Measurements from ENCODE around the gene NEMF. TPM values are rescaled to one million over a fixed set of nuclear protein-coding genes. Genes with fewer than 3 reads are reported as not detected.

NEMF gene
- total and polyA plus RNA-seq, 2 donors (not counting 1 experiment from before 2014, with no cell fraction given): 26.7 to 127 TPM

DNA sequence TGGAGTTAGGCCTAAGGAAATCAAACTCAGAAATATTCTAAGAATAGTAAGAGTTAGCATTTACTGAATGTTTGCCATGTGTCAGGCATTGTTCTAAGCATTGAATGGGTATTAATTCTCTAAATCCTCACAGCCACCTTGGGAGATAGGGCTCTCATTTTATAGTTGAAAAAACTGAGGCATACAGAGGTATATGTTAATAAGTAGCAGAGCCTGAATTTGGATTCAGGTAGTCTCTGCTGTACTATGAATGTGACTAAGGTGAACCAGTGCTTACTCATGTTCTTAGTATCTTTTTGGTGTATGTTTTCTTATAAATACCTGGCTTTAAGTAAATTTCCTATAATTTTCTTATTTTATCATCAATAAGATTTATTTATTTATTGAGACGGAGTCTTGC, 48.4 kb upstream of the NEMF start:
- ChIA-PET CTCF (no interaction called here), POLR2A (no interaction called here)

DNA sequence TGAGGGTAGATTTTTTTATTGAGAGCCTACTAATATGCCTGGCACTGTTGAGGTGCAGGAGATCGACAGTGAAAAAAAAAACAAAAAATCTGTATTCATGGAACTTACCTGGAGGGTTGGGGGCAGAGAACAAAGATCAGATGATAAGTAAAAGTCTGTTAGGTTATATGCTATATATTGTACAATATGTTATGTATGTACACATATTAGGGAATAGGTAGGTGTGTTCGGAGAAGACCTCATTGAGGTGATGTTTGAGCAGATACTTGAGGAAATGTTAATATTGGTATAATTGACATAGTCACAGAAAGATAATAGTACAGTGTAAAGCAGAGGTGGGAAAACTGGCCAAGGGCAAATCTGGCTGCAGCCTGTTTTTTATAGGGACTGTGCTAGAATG, 45.9 kb upstream of the NEMF start:
- H3K9me3 Mint-ChIP-seq (ENCODE audit: insufficient read depth): no peaks in the 10 kb centered on the region
- no peak overlapping the region for H2AFZ ChIP-seq (ENCODE audit: insufficient read depth, low read depth, low read length, poor library complexity, severe bottlenecking)
- H3K27me3 Mint-ChIP-seq: no peaks in the 10 kb centered on the region
- H3K4me3 ChIP-seq (ENCODE audit: control extremely low read depth in 1 of 5, extremely low read depth in 1 of 5, insufficient read depth in 1 of 5, low read depth in 2 of 5, low read length in 4 of 5): peak overlapping the region in 1 of 5 experiments; percentile 17
- H3K9ac ChIP-seq (ENCODE audit: low read length): peak overlapping the region; percentile 20
- H3K4me1 ChIP-seq (ENCODE audit: control insufficient read depth in 2 of 2, insufficient read depth in 2 of 2, low read length in 2 of 2): peaks cover 26 to 42% of the 10 kb centered on the region in 2 donors
- ChIA-PET POLR2A (interaction anchor here (0.6 to 1.0 kb wide), 4 partner anchors 30 to 100 kb away, joined by 3 to 9 read pairs (median 5); no protein-coding TSS in a partner anchor), CTCF (interaction anchor here (1.4 kb wide), 1 partner anchor 100 kb away, joined by 3 read pairs; no protein-coding TSS in a partner anchor)
- peaks cover 66% of the 10 kb centered on the region for H3K79me2 ChIP-seq (ENCODE audit: control insufficient read depth, insufficient read depth, low read length)
- WGBS (ENCODE audit: insufficient coverage): 80% methylated on average over 1 of the region's 2 CpGs
- peaks cover 26% of the 10 kb centered on the region for H4K20me1 ChIP-seq (ENCODE audit: control insufficient read depth, insufficient read depth, low read length, poor library complexity, severe bottlenecking)
- H3K27ac Mint-ChIP-seq: peak overlapping the region; percentile 64
- intact Hi-C loops (cut with micrococcal nuclease): loop anchor here (5.0 kb wide), 1 partner anchor 34 kb away; no protein-coding TSS in a partner anchor
- H3K9me3 ChIP-seq (ENCODE audit: control extremely low read depth in 1 of 3, control insufficient read depth in 2 of 3, insufficient read depth in 1 of 3, low read length in 2 of 3): no peaks in the 10 kb centered on the region
- peak overlapping the region in 1 of 2 donors; percentile 70 for H3K27ac ChIP-seq (ENCODE audit: low read length in 2 of 2)
- H3K36me3 ChIP-seq (replicated peaks in 1 of 2; ENCODE audit: control extremely low read depth in 1 of 2, control insufficient read depth in 1 of 2, extremely low read depth in 1 of 2, insufficient read depth in 2 of 2, low read length in 1 of 2): peaks cover 0 to 28% of the 10 kb centered on the region in 2 experiments
- TF ChIP-seq, protein P1, sequence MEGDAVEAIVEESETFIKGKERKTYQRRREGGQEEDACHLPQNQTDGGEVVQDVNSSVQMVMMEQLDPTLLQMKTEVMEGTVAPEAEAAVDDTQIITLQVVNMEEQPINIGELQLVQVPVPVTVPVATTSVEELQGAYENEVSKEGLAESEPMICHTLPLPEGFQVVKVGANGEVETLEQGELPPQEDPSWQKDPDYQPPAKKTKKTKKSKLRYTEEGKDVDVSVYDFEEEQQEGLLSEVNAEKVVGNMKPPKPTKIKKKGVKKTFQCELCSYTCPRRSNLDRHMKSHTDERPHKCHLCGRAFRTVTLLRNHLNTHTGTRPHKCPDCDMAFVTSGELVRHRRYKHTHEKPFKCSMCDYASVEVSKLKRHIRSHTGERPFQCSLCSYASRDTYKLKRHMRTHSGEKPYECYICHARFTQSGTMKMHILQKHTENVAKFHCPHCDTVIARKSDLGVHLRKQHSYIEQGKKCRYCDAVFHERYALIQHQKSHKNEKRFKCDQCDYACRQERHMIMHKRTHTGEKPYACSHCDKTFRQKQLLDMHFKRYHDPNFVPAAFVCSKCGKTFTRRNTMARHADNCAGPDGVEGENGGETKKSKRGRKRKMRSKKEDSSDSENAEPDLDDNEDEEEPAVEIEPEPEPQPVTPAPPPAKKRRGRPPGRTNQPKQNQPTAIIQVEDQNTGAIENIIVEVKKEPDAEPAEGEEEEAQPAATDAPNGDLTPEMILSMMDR (IDR thresholded peaks at IDR 0.05): no peak
- TF ChIP-seq EZH2 (IDR thresholded peaks at IDR 0.05; ENCODE audit: borderline replicate concordance, insufficient read depth, low read depth, low read length, poor library complexity, severe bottlenecking): no peak
- H3K4me2 ChIP-seq (replicated peaks; ENCODE audit: low read depth, low read length, poor library complexity, severe bottlenecking): peak overlapping the region; percentile 79
- no peak for ATAC-seq (ENCODE audit: low read depth)
- peaks cover 52% of the 10 kb centered on the region for H3K4me1 Mint-ChIP-seq
- peak overlapping the region; percentile 59 for H3K4me3 Mint-ChIP-seq
- no peaks in the 10 kb centered on the region for H3K27me3 ChIP-seq (replicated peaks in 1 of 4; ENCODE audit: control extremely low read depth in 1 of 4, control insufficient read depth in 3 of 4, insufficient read depth in 4 of 4, low read length in 3 of 4)
- no peak for DNase-seq

More for the DNA sequence above, 48.4 kb upstream of the NEMF start:
- ATAC-seq (ENCODE audit: low read depth): no peak
- WGBS (ENCODE audit: insufficient coverage): no CpG with 5 or more reads among the region's 1 CpG
- Histone ChIP-seq H3K79me2 (ENCODE audit: control insufficient read depth, insufficient read depth, low read length) (peaks cover 41% of the 10 kb centered on the region), H3K4me2 (replicated peaks; ENCODE audit: low read depth, low read length, poor library complexity, severe bottlenecking) (no peak overlapping the region), H3K4me3 (ENCODE audit: control extremely low read depth in 1 of 5, extremely low read depth in 1 of 5, insufficient read depth in 1 of 5, low read depth in 2 of 5, low read length in 4 of 5) (no peak overlapping the region), H4K20me1 (ENCODE audit: control insufficient read depth, insufficient read depth, low read length, poor library complexity, severe bottlenecking) (peaks cover 3% of the 10 kb centered on the region), H3K27ac (ENCODE audit: low read length in 2 of 2) (peak overlapping the region in 1 of 2 donors; percentile 39), H3K4me1 (ENCODE audit: control insufficient read depth in 2 of 2, insufficient read depth in 2 of 2, low read length in 2 of 2) (peaks cover 24 to 44% of the 10 kb centered on the region in 2 donors), H2AFZ (ENCODE audit: insufficient read depth, low read depth, low read length, poor library complexity, severe bottlenecking) (no peak overlapping the region), H3K27me3 (replicated peaks in 1 of 4; ENCODE audit: control extremely low read depth in 1 of 4, control insufficient read depth in 3 of 4, insufficient read depth in 4 of 4, low read length in 3 of 4) (no peaks in the 10 kb centered on the region), H3K9ac (ENCODE audit: low read length) (no peak overlapping the region), H3K9me3 (ENCODE audit: control extremely low read depth in 1 of 3, control insufficient read depth in 2 of 3, insufficient read depth in 1 of 3, low read length in 2 of 3) (no peaks in the 10 kb centered on the region), H3K36me3 (replicated peaks in 1 of 2; ENCODE audit: control extremely low read depth in 1 of 2, control insufficient read depth in 1 of 2, extremely low read depth in 1 of 2, insufficient read depth in 2 of 2, low read length in 1 of 2) (peaks cover 0 to 5% of the 10 kb centered on the region in 2 experiments)
- no peak for DNase-seq
- Mint-ChIP-seq H3K27ac (no peak overlapping the region), H3K4me3 (no peak overlapping the region), H3K9me3 (ENCODE audit: insufficient read depth) (no peaks in the 10 kb centered on the region), H3K27me3 (no peaks in the 10 kb centered on the region), H3K4me1 (peaks cover 46% of the 10 kb centered on the region)
- intact Hi-C loops (cut with micrococcal nuclease): no loop called here
- TF ChIP-seq, protein P1 (IDR thresholded peaks at IDR 0.05): no peak
- no peak for TF ChIP-seq EZH2 (IDR thresholded peaks at IDR 0.05; ENCODE audit: borderline replicate concordance, insufficient read depth, low read depth, low read length, poor library complexity, severe bottlenecking)

Data from B cell (primary cell).